OCI-LY3 (cell line): Measurements from ENCODE around the gene FZD7.

Source experiments
- EZH2phosphoT487 ChIP-seq: fragments of 200-600 bp; shearing (Covaris generic); IDR thresholded peaks from 2 replicates; pipeline ENCODE4 v1.6.1; 2018; ENCODE audit warnings: antibody characterized with exemption, mixed run types, low read depth
- TF ChIP-seq, protein P1 (sequence below): fragments of 200-600, 300-600 bp; sonication (generic); IDR thresholded peaks from 2 replicates; pipeline ENCODE4 v1.5.1; 2014; ENCODE audit warnings: antibody characterized with exemption, low read length, low read depth

DNA sequence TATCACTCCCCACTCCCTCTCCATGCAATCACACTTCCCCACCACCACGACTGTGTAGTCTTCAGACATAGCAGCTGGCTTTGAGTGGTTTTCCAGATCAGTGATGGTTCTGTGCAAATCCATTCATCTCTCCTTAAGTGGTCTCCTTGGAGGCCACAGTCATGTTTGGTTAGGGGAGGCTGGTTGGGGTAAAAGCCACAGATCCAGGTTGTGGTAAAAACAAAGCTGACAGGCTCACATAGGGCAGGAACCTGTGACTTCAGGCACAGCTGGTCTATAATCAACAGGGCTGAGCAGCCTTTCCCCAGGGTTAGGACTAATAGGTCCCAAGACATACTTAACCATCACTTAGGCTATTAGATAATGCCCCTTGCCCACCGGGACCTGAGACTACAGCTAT lies 46.2 kb upstream of the FZD7 start:
- TF ChIP-seq, protein P1, sequence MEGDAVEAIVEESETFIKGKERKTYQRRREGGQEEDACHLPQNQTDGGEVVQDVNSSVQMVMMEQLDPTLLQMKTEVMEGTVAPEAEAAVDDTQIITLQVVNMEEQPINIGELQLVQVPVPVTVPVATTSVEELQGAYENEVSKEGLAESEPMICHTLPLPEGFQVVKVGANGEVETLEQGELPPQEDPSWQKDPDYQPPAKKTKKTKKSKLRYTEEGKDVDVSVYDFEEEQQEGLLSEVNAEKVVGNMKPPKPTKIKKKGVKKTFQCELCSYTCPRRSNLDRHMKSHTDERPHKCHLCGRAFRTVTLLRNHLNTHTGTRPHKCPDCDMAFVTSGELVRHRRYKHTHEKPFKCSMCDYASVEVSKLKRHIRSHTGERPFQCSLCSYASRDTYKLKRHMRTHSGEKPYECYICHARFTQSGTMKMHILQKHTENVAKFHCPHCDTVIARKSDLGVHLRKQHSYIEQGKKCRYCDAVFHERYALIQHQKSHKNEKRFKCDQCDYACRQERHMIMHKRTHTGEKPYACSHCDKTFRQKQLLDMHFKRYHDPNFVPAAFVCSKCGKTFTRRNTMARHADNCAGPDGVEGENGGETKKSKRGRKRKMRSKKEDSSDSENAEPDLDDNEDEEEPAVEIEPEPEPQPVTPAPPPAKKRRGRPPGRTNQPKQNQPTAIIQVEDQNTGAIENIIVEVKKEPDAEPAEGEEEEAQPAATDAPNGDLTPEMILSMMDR, result no peak
- TF ChIP-seq EZH2phosphoT487, result no peak
